OCI-LY7 (cell line): ENCODE data around the gene C10orf90.

Experiments
- CTCF ChIP-seq: fragments of 200-600 bp; sonication (generic); conservative IDR thresholded peaks from 2 replicates; pipeline ENCODE4 v1.5.1; 2014; ENCODE audit warnings: mild to moderate bottlenecking, antibody characterized with exemption, low read length, moderate library complexity, mixed read lengths
- EZH2phosphoT487 ChIP-seq: fragments of 200-600 bp; sonication (generic); IDR thresholded peaks from 2 replicates; pipeline ENCODE4 v1.6.1; 2018; ENCODE audit warnings: low read depth, borderline replicate concordance, mild to moderate bottlenecking, mixed run types, antibody characterized with exemption, low read length, moderate library complexity, mixed read lengths

- TF ChIP-seq CTCF (no peak), EZH2phosphoT487 (no peak)
These were observed 13.0 kb upstream of the C10orf90 start for GRCh38 chr10:126683466-126683865.
